ENCODE data around the gene NRCAM.

NRCAM gene

GRCh38 chr7:108147031-108147563 is 309.1 kb downstream of the NRCAM start:
- Histone ChIP-seq H3K9me3 (ENCODE audit: insufficient read depth, low read length) (no peaks in the 10 kb centered on the region), H3K9ac (ENCODE audit: low read length) (no peak overlapping the region), H3K36me3 (ENCODE audit: low read length) (no peaks in the 10 kb centered on the region), H3K79me2 (ENCODE audit: insufficient read depth, low read length) (no peaks in the 10 kb centered on the region), H3K27ac (ENCODE audit: low read depth, low read length) (no peak overlapping the region), H3K27me3 (ENCODE audit: low read length) (no peaks in the 10 kb centered on the region), H3K4me3 (ENCODE audit: insufficient read depth, low read length, poor library complexity, severe bottlenecking) (no peak overlapping the region), H3K4me2 (ENCODE audit: low read depth, low read length, poor library complexity, severe bottlenecking) (no peak overlapping the region), H3K9me2 (replicated peaks; ENCODE audit: insufficient read depth, low read length) (no peaks in the 10 kb centered on the region), H4K20me1 (ENCODE audit: low read depth, low read length) (no peaks in the 10 kb centered on the region), H2AFZ (ENCODE audit: low read depth, low read length, severe bottlenecking) (no peak overlapping the region), H3F3A (ENCODE audit: insufficient read depth) (no peaks in the 10 kb centered on the region)
- TF ChIP-seq EZH2phosphoT487 (conservative IDR thresholded peaks at IDR 0.05; ENCODE audit: low read length): no peak
- TF ChIP-seq CTCF (IDR thresholded peaks at IDR 0.05; ENCODE audit: insufficient read depth, low read length, poor library complexity, severe bottlenecking): no peak

GRCh38 chr7:108146070-108146842 is 310.0 kb downstream of the NRCAM start:
- Histone ChIP-seq H2AFZ (ENCODE audit: low read depth, low read length, severe bottlenecking) (no peak overlapping the region), H3K79me2 (ENCODE audit: insufficient read depth, low read length) (no peaks in the 10 kb centered on the region), H3K9me3 (ENCODE audit: insufficient read depth, low read length) (no peaks in the 10 kb centered on the region), H3K4me2 (ENCODE audit: low read depth, low read length, poor library complexity, severe bottlenecking) (no peak overlapping the region), H3K27ac (ENCODE audit: low read depth, low read length) (no peak overlapping the region), H3K9me2 (replicated peaks; ENCODE audit: insufficient read depth, low read length) (no peaks in the 10 kb centered on the region), H4K20me1 (ENCODE audit: low read depth, low read length) (no peaks in the 10 kb centered on the region), H3K4me3 (ENCODE audit: insufficient read depth, low read length, poor library complexity, severe bottlenecking) (no peak overlapping the region), H3K36me3 (ENCODE audit: low read length) (no peaks in the 10 kb centered on the region), H3F3A (ENCODE audit: insufficient read depth) (no peaks in the 10 kb centered on the region), H3K27me3 (ENCODE audit: low read length) (no peaks in the 10 kb centered on the region), H3K9ac (ENCODE audit: low read length) (no peak overlapping the region)
- TF ChIP-seq CTCF (IDR thresholded peaks at IDR 0.05; ENCODE audit: insufficient read depth, low read length, poor library complexity, severe bottlenecking) (peak; percentile 62), EZH2phosphoT487 (conservative IDR thresholded peaks at IDR 0.05; ENCODE audit: low read length) (no peak)

- Histone ChIP-seq H4K20me1 (ENCODE audit: low read depth, low read length) (no peaks in the 10 kb centered on the region), H3K27ac (ENCODE audit: low read depth, low read length) (no peak overlapping the region), H3K9ac (ENCODE audit: low read length) (no peak overlapping the region), H2AFZ (ENCODE audit: low read depth, low read length, severe bottlenecking) (no peak overlapping the region), H3K9me2 (replicated peaks; ENCODE audit: insufficient read depth, low read length) (no peaks in the 10 kb centered on the region), H3K79me2 (ENCODE audit: insufficient read depth, low read length) (no peaks in the 10 kb centered on the region), H3K27me3 (ENCODE audit: low read length) (no peaks in the 10 kb centered on the region), H3K4me3 (ENCODE audit: insufficient read depth, low read length, poor library complexity, severe bottlenecking) (no peak overlapping the region), H3K36me3 (ENCODE audit: low read length) (no peaks in the 10 kb centered on the region), H3K4me2 (ENCODE audit: low read depth, low read length, poor library complexity, severe bottlenecking) (no peak overlapping the region), H3K9me3 (ENCODE audit: insufficient read depth, low read length) (no peaks in the 10 kb centered on the region), H3F3A (ENCODE audit: insufficient read depth) (no peaks in the 10 kb centered on the region)
- no peak for TF ChIP-seq CTCF (IDR thresholded peaks at IDR 0.05; ENCODE audit: insufficient read depth, low read length, poor library complexity, severe bottlenecking)
Measured at GRCh38 chr7:108145401-108145800, 310.8 kb downstream of the NRCAM start.

Measured in SU-DHL-6 (cell line).